Stimulated activated CD4-positive, alpha-beta T cell treated with anti-CD3 and anti-CD28 coated beads, TNF-alpha, amount 100 ng/mL, for 48 hours (primary cell): ENCODE data around the gene CADM2.
"Not testable (repeated sequence)": the region's sequence is repeated elsewhere in the genome, so short reads cannot be mapped to it uniquely, and the experiment has no call there.

Experiments used
- DNase-seq, 3 donors: peaks; one replicate each; pipeline ENCODE4 v3.0.0-alpha.2; 2020; ENCODE audit warnings: low read depth in 3 of 3

CADM2 gene

DNA sequence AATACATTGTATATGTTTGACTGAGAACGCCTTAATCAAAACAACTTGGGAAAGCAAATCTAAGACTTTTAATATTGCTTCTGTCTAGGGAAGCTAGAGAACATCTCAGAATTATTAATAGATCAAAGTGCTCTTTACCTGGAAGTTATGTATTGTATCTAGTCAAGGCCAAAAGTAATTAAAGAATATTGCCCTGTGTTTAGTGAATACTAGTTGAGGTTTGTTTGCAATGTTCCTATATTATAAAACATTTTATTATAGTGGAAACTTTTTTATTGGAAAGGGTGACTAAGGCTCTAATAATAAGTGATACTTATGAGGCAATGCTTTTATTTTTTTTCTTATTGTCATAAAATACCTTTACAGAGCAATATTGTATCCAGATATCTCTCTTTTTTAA, 118.2 kb downstream of the CADM2 start:
- DNase-seq: no peak

DNA sequence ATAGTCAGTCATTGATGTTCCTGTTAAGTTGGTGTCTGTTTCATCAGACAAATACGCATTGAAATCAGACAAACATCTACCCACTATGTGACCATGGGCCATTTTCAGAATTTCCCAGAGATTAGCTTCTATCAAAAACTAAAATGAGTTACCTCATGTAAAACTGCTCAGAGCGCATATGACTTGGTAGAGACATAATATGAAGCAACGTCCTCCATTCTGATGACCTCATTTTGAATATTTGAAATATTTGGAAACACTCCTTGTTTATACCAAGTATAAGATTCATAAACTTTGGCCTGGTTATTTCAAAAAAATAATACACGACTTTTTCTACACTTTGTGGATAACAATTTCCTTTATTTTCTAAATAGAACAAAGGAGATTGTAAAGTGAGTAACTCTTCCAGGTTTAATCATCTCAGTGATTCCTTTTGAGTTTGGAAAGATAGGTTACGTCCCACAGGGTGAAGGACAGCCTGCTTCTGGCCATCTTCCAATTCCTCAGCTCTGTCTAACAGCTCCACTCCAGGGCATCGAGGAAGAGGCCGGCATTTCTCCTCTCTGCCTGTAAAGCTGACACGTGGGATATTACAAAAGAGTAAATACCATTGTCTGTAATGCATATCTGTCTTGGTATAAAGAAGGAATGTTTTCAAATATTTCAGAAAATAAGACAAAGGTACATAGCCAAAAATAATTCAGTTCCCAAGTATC, 122.6 kb downstream of the CADM2 start:
- no peak for DNase-seq

DNA sequence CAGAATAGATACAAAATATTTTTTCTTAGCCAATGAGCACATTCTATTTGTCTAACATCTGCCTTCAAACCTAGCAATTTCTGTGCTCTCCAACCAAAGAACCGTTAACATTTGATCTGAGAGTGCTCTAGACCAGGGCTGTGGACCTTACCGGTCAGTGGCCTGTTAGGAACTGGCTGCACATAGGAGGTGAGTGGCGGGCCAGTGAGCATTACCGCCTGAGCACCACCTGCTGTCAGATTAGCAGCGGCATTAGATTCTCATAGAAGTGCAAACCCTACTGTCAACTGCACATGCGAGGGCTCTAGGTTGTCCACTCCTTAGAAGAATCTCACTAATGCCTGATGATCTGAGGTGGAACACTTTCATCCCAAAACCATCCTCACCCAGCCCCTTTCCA, 131.7 kb downstream of the CADM2 start:
- no peak for DNase-seq

DNA sequence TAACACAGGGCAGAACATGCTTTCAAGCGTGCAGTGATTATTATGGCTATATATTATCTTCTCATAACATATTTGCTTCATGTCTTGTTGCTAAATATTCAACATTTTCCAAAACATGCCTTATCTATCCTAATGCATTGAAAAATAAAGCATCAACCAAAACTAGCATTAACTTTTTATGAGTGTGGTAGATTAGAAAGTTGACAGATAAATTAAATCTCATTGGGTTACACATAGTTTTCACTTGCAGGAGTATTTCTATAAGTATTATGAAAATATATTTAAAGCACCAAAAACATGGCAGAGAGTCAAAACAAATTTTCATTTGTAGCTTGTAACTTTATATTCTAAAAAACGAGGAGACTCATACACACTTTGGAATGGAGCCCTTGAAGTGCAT, 141.5 kb downstream of the CADM2 start:
- no peak for DNase-seq

DNA sequence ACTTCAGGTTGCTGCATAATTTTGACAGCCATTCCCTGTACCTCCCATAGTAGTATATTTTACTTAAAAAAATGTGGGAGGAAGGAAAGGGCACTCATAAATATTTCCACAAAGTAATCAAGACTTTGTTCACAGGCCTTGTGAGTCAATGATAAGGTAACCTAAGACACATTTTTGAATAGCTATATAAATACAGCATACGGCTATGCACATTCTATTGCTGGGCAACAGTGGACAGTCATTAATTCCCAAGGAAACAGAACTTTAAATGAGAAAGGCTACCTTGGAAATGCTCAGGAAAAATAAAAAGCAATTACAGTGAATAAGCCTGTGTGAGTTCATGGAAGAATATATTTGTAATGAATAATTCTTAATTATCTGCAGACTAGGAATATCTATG, 144.0 kb downstream of the CADM2 start:
- DNase-seq: no peak

DNA sequence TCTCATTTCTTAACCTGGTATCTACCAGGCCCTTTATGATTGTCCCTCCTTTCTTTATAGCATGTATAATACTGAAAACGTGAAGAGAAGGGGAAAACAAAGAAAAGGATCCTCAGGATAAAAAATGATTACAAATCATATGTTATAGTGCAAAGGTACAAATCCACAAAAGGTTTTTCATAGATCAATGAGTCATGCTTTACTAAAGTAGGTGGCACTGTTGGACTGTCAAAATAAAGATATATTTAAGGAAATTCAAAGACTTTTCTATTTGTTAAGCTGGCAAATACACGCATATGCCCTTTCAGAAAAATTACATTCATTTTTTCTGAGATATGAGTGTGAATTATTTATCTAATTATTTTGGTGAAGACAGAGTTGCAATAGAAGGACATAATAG, 151.6 kb downstream of the CADM2 start:
- no peak for DNase-seq

DNA sequence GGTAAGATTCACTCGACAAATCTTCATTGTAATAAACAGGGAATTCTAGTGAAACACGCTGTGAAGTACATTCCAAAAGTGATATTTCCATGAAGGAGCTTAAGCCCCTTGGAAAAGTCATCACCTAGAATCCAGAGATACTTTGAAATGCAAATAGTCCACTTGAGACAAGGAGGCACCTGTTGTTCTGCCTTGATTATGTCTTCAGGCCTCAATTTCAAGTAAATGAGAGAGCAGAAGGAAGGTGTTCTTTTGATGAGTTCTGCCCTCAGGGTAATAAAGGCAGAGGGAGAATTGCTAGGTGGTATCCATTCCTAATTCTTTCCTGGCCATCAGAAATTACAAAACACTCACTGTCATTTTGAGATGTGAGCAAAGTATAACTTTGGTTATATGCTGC, 162.1 kb downstream of the CADM2 start:
- DNase-seq: no peak

DNA sequence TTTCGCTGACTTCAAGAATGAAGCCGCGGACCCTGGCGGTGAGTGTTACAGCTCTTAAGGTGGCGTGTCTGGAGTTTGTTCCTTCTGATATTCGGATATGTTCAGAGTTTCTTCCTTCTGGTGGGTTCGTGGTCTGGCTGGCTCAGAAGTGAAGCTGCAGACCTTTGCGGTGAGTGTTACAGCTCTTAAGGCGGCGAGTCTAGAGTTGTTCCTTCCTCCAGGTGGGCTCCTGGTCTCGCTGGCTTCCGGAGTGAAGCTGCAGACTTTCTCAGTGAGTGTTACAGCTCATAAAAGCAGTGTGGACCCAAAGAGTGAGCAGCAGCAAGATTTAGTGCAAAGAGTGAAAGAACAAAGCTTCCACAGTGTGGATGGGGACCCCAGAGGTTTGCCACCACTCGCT, 174.1 kb downstream of the CADM2 start:
- not testable (repeated sequence) for DNase-seq

DNA sequence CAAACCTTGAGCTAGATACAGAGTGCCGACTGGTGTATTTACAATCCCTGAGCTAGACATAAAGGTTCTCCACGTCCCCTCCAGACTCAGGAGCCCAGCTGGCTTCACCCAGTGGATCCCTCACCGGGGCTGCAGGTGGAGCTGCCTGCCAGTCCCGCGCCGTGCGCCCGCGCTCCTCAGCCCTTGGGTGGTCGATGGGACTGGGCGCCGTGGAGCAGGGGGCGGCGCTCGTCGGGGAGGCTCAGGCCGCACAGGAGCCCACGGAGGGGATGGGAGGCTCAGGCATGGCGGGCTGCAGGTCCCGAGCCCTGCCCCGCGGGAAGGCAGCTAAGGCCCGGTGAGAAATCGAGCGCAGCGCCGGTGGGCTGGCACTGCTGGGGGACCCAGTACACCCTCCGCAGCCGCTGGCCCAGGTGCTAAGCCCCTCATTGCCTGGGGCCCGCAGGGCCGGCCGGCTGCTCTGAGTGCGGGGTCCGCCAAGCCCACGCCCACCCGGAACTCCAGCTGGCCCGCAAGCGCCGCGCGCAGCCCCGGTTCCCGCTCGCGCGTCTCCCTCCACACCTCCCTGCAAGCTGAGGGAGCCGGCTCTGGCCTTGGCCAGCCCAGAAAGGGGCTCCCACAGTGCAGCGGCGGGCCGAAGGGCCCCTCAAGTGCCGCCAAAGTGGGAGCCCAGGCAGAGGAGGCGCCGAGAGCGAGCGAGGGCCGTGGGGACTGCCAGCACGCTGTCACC, 175.1 kb downstream of the CADM2 start:
- not testable (repeated sequence) for DNase-seq

DNA sequence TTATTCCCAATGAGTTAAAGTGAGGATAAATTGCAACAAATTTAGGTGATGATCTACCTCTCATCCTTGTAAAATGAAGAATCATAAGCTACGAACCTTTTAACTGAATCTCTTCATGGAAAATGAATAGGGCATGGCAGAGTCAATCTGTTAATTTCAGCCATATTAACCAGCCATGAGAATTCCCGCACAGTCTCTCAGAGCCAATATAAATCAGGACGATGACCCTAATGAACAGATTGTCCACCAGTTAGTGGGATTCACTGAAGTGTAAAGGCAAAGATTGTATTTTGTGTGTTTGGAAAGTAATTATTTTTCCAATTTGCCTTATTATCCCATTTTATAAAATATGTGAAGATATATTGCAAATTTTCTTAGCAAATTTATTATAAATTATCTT, 183.8 kb downstream of the CADM2 start:
- no peak for DNase-seq

DNA sequence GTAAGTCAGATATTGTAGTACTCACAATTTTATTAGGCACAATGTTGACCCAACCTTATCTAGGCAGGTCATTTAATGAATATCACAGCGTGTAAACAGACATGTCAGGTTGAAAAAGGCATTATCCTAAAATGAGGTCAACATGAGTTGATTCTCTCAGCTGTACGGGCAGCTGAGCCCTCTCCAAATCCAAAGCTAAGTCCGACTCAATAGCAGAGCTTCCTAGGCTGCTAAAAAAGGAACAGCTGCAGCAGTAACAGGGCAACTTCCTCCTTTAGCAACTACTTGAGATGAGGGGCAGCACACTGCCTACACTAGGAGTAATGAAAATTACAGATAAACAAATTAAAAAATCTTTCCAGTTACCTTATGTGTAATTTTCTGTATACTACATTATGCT, 189.2 kb downstream of the CADM2 start:
- DNase-seq: no peak

DNA sequence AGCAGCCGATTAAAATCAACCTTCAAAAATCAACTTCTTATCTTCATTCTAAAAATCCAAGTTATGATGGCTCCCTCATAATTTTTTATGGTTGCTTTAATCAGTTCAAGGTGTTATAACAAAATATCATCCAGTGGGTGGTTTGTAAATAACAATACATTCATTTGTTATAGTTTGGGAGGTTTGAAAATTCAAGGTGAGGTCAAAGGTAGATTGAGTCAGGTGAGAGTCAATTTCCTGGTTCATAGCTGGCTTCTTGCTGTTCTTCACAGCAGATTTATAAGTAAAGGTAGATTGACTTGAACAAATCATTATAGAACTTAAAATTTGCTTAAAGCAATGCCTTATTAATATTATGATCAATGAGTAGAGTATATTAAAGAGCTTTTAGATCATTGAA, 192.8 kb downstream of the CADM2 start:
- DNase-seq: no peak

DNA sequence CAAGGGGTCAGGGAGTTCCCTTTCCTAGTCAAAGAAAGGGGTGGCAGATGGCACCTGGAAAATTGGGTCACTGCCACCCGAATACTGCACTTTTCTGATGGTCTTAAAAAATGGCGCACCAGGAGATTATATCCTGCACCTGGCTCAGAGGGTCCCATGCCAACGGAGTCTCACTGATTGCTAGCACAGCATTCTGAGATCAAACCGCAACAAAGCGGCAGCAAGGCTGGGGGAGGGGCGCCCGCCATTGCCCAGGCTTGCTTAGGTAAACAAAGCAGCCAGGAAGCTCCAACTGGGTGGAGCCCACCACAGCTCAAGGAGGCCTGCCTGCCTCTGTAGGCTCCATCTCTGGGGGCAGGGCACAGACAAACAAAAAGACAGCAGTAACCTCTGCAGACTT, 194.5 kb downstream of the CADM2 start:
- DNase-seq: not testable (repeated sequence)

DNA sequence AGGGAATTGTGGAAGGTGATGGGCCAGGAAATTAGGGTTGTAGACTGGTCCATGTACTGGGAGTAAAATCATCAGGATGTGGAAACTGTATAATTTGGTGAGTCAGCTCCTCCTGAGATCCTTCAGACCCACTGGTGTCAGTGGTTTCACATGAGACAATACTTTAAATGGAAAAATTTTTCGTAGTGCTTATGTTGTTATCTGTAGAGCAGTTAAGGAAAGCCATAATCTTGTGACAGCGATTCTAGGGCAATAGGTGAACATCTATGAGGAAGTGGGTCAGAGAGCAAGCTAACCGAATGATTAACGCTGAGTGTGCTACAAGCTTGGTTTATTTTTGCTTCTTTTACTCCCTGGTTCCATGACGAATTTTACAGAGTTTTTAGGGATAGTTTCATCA, 200.6 kb downstream of the CADM2 start:
- no peak for DNase-seq

DNA sequence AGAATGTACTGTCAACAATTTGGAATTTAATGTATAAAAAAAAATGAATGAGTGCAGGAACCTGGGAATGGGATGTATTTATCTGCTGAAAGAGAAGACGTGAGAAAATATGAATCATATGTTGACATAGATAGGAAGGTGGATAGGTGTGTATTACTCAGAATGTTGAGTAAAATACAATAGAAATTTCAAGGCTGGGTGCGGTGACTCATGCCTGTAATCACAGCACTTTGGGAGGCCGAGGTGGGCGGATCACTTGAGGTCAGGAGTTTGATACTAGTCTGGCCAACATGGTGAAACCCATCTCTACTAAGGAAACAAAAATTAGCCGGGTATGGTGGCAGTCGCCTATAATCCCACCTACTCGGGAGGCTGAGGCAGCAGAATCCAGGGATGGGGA, 202.8 kb downstream of the CADM2 start:
- DNase-seq: no peak

DNA sequence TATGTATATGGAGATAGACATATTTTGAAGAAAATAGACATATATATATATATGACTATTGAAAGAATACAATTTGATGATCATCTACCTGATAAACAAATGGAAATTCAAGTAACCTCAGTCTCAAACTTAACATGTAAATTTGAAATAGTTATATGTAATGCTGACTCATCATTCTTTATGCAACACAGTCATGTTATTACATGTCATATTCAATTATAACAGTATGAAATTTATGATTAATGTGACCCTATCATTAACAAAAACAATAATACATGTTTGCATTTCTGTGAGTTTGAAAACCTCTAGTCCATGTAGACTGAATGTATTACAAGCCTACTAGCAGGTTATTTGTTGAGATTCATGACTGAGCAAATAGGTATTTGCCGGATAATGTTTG, 204.1 kb downstream of the CADM2 start:
- DNase-seq: no peak

DNA sequence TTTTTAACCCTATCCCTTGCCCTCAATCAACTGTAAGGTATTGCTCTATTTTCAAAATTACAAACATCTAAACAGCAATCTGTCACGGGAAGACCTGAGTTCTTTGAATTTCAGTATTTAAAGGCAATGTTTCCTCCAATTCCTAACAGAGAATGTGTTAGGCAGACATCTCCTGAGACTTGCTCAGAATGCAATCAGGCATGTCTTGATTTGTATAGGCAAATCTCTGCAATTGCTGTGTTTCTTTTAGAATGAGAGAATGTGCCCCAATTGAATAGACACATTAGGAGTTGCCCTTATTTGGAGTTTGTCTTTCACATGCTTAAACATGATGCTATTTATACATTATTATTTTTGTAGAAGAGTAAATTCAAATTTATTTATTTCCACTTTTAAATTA, 205.6 kb downstream of the CADM2 start:
- no peak for DNase-seq

DNA sequence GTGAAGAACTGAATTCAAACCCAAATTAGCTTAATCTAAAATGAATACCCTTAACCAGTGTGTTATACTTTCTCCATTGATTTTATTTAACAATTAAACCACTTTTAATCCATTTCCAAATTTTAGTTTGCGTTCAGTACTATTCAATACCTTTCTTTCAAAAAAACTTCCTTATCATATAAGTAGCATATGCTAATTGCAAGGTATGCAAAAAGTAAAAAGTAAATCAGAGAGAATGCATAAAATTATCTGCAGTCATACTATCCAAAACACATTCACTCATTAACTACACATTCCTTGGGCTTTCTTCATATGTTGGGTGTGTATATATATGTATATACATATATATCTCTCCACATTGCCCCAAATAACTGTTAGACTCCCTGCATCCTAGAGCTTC, 208.8 kb downstream of the CADM2 start:
- DNase-seq: no peak

DNA sequence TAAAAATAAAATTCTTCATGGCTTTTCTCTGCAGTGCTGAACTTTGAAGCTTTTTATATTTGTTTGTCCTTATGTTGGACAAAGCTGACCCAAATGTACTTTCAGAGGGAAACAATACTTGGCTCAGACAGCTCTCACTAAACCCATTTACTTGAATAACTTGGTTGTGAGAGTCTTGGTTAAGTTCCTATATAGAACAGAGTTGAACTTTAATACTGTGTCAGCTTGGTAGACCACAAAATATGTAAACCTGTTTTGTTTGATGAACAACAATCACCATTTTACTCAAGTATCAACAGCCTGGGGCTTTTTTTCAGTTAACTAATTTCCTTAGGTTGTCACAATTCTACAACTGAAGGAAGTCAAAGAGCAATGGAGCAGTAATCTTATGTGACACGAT, 211.9 kb downstream of the CADM2 start:
- DNase-seq: no peak

DNA sequence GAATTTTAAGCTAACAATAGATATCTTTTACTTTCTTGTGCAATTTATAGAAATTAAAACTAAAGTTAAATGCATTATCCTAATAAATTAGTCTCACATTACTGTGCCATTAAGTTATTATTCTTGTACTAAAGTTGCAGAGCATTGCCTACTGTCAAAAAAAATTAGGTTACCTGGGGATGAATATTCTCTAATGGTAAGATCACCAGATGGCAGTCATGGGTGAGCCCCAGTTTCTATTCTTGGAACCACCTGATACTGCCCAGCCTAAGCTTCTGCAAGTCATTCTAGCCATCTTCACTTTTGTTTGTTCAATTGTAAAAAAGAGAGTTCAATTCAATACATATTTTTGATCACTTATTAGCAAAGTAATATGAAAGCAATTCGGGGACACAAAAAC, 213.2 kb downstream of the CADM2 start:
- no peak for DNase-seq

DNA sequence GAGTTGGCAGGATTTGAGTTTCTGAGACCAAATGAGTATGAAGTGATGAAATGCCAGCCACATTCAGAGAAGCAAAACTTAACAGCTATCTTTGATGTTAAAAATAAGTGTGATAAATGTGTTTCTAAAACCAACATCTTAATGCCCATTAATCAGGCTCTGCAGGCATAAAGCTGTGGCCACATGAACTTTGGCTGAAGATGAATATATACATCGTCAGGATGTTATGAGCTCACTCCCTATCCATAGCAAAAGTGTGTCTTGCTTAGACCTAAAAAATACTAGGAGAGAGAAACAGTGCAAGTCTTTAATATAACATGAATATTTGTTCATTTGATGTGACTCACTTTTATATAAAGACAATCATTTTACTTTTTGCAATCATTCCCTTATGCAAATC, 218.0 kb downstream of the CADM2 start:
- DNase-seq: no peak

DNA sequence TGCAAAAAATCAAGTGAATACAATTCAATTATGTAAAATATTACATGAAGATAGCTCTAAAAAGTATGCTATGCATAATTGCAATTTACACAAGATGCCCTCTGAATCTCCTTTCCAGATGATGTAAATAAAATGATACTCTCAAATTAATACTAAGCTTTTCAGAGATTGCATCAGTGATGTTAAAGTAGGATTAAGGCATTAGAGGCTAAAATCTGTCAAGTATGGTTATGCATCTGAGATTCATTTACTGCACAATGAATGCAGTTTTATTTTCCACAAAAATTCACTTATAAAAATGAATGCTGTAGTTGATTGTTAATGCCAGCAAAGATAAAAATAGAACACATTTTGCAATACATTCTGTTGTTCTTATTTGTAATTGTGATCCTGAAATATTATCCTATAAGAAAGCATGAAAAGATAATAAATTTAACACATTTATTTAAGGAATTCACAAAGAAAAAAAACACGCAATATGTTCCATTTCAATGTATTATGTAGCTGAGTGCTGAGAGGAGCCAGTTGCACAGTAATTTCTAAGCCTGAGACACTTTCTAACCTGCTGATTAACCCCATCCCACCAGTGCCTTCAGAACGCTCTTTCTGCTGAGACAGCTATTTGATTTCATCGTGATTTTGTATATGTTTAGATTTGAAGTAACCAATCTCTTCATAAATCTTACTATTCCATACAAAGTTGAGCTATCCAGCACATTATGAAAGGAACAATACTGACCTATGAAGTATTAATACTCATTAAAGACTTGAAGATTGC, 224.4 kb downstream of the CADM2 start:
- DNase-seq: no peak

DNA sequence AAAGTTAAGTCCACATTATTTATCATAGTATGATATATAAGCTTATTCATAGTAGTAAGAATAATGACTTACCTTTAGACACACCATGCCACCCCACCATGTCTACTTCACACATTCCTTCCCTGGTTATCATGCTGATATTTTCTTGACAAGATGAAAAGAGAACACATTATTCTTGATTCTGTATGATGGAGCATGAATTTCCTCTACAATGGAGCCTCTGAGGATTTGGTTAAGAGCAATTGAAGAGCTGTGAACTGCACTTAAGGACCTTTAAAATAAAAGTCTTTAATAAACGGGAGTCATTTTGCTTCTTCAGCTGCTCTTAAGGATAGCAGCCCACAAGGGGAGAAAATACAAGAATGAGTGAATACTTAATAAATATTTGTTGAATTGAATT, 226.7 kb downstream of the CADM2 start:
- DNase-seq: no peak
